Activated T-cell treated with anti-CD3 and anti-CD28 coated beads, Interleukin-2, amount 50 U/mL, for 24 hours (primary cell): Measurements from ENCODE around the gene KLK1.
"Not testable (repeated sequence)": the region's sequence is repeated elsewhere in the genome, so short reads cannot be mapped to it uniquely, and the experiment has no call there.

Experiments
- DNase-seq: peaks from one replicate; pipeline ENCODE4 v3.0.0-alpha.2; 2020
- H3K27ac Mint-ChIP-seq: 2 replicates; pipeline ENCODE4 v1.8.0; 2020; ENCODE audit warnings: mild to moderate bottlenecking, mixed read lengths
- H3K27me3 Mint-ChIP-seq: 2 replicates; pipeline ENCODE4 v1.8.0; 2020; ENCODE audit warnings: mixed read lengths
- H3K36me3 Mint-ChIP-seq: 2 replicates; pipeline ENCODE4 v1.8.0; 2020; ENCODE audit warnings: low read depth, mixed read lengths
- H3K4me1 Mint-ChIP-seq: 2 replicates; pipeline ENCODE4 v1.8.0; 2020; ENCODE audit warnings: low read depth, mixed read lengths
- H3K4me3 Mint-ChIP-seq: 2 replicates; pipeline ENCODE4 v1.8.0; 2020; ENCODE audit warnings: mild to moderate bottlenecking, moderate library complexity, mixed read lengths
- H3K9me3 Mint-ChIP-seq: 2 replicates; pipeline ENCODE4 v1.8.0; 2020; ENCODE audit warnings: mixed read lengths

The KLK1 gene

GRCh38 chr19:50795664-50796073 lies 27.9 kb downstream of the KLK1 start:
- H3K9me3 Mint-ChIP-seq: no peaks in the 10 kb centered on the region
- H3K4me3 Mint-ChIP-seq: no peak overlapping the region
- DNase-seq: peak; percentile 55
- peaks cover 45% of the 10 kb centered on the region for H3K36me3 Mint-ChIP-seq
- no peaks in the 10 kb centered on the region for H3K27me3 Mint-ChIP-seq
- H3K27ac Mint-ChIP-seq: no peak overlapping the region
- peaks cover 11% of the 10 kb centered on the region for H3K4me1 Mint-ChIP-seq

- DNase-seq: peak; percentile 71
- Mint-ChIP-seq H3K4me3 (no peak overlapping the region), H3K4me1 (peaks cover 8% of the 10 kb centered on the region), H3K9me3 (no peaks in the 10 kb centered on the region), H3K27ac (peak overlapping the region; percentile 57), H3K27me3 (no peaks in the 10 kb centered on the region), H3K36me3 (peaks cover 40% of the 10 kb centered on the region)
Measured at GRCh38 chr19:50794876-50795663, 28.5 kb downstream of the KLK1 start.

- Mint-ChIP-seq H3K4me3 (no peak overlapping the region), H3K9me3 (no peaks in the 10 kb centered on the region), H3K27ac (peak overlapping the region; percentile 55), H3K4me1 (peaks cover 7% of the 10 kb centered on the region), H3K27me3 (no peaks in the 10 kb centered on the region), H3K36me3 (peaks cover 32% of the 10 kb centered on the region)
- peak; percentile 71 for DNase-seq
Measured at GRCh38 chr19:50794074-50794875, 29.3 kb downstream of the KLK1 start.

- Mint-ChIP-seq H3K36me3 (peaks cover 26% of the 10 kb centered on the region), H3K4me3 (no peak overlapping the region), H3K27ac (peak overlapping the region; percentile 47), H3K27me3 (no peaks in the 10 kb centered on the region), H3K9me3 (no peaks in the 10 kb centered on the region), H3K4me1 (peaks cover 7% of the 10 kb centered on the region)
- peak; percentile 50 for DNase-seq
Measured at GRCh38 chr19:50793558-50794065, 30.0 kb downstream of the KLK1 start.

GRCh38 chr19:50792272-50793250 lies 31.0 kb downstream of the KLK1 start:
- no peak for DNase-seq
- Mint-ChIP-seq H3K9me3 (no peaks in the 10 kb centered on the region), H3K36me3 (peaks cover 15% of the 10 kb centered on the region), H3K27ac (no peak overlapping the region), H3K27me3 (no peaks in the 10 kb centered on the region), H3K4me1 (peaks cover 7% of the 10 kb centered on the region), H3K4me3 (no peak overlapping the region)

- H3K27me3 Mint-ChIP-seq: no peaks in the 10 kb centered on the region
- no peak for DNase-seq
- peaks cover 7% of the 10 kb centered on the region for H3K36me3 Mint-ChIP-seq
- H3K4me1 Mint-ChIP-seq: peaks cover 7% of the 10 kb centered on the region
- peak overlapping the region; percentile 48 for H3K27ac Mint-ChIP-seq
- H3K4me3 Mint-ChIP-seq: no peak overlapping the region
- no peaks in the 10 kb centered on the region for H3K9me3 Mint-ChIP-seq
Measured at GRCh38 chr19:50791594-50792271, 31.9 kb downstream of the KLK1 start.

- Mint-ChIP-seq H3K27me3 (no peaks in the 10 kb centered on the region), H3K9me3 (no peaks in the 10 kb centered on the region), H3K36me3 (peaks cover 5% of the 10 kb centered on the region), H3K27ac (peak overlapping the region; percentile 48), H3K4me1 (peaks cover 7% of the 10 kb centered on the region), H3K4me3 (no peak overlapping the region)
- no peak for DNase-seq
Measured at GRCh38 chr19:50790922-50791467, 32.6 kb downstream of the KLK1 start.

GRCh38 chr19:50790396-50790795 lies 33.2 kb downstream of the KLK1 start, which contains the start of gene ACP4:
Gene ACP4 (plus strand): TSS chr19:50790415. CDS start chr19:50790415, 0 bp downstream.
- Mint-ChIP-seq H3K4me1 (peaks cover 7% of the 10 kb centered on the region), H3K27ac (peak within 1 kb of the TSS; percentile 63), H3K9me3 (no peaks in the 10 kb centered on the region), H3K4me3 (no peak within 1 kb of the TSS), H3K27me3 (no peaks in the 10 kb centered on the region), H3K36me3 (peaks cover 2% of the 10 kb centered on the region)
- no peak for DNase-seq

GRCh38 chr19:50785329-50785728 lies 38.3 kb downstream of the KLK1 start:
- Mint-ChIP-seq H3K36me3 (no peaks in the 10 kb centered on the region), H3K9me3 (no peaks in the 10 kb centered on the region)

GRCh38 chr19:50784710-50785109 lies 38.9 kb downstream of the KLK1 start:
- Mint-ChIP-seq H3K36me3 (no peaks in the 10 kb centered on the region), H3K9me3 (no peaks in the 10 kb centered on the region), H3K4me1 (peaks cover 2% of the 10 kb centered on the region), H3K27ac (peak overlapping the region; percentile 61), H3K27me3 (peaks cover 35% of the 10 kb centered on the region), H3K4me3 (no peak overlapping the region)
- DNase-seq: no peak

More at GRCh38 chr19:50785329-50785728, 38.3 kb downstream of the KLK1 start:
- H3K4me1 Mint-ChIP-seq: peaks cover 2% of the 10 kb centered on the region
- no peak overlapping the region for H3K4me3 Mint-ChIP-seq
- H3K27me3 Mint-ChIP-seq: peaks cover 29% of the 10 kb centered on the region
- DNase-seq: no peak
- H3K27ac Mint-ChIP-seq: no peak overlapping the region

GRCh38 chr19:50783848-50784152 lies 39.8 kb downstream of the KLK1 start:
- H3K4me3 Mint-ChIP-seq, H3K36me3 Mint-ChIP-seq, H3K9me3 Mint-ChIP-seq, H3K4me1 Mint-ChIP-seq, DNase-seq: not testable (repeated sequence)
- Mint-ChIP-seq H3K27ac (peak overlapping the region; percentile 50), H3K27me3 (peaks cover 44% of the 10 kb centered on the region)

GRCh38 chr19:50780753-50781435 lies 42.7 kb downstream of the KLK1 start:
- no peaks in the 10 kb centered on the region for H3K36me3 Mint-ChIP-seq
- H3K27ac Mint-ChIP-seq: no peak overlapping the region
- DNase-seq: no peak
- no peaks in the 10 kb centered on the region for H3K9me3 Mint-ChIP-seq
- no peak overlapping the region for H3K4me3 Mint-ChIP-seq
- H3K27me3 Mint-ChIP-seq: peaks cover 72% of the 10 kb centered on the region
- peaks cover 8% of the 10 kb centered on the region for H3K4me1 Mint-ChIP-seq
